ENCODE data around the gene WDR72. TPM values are rescaled to one million over a fixed set of nuclear protein-coding genes. Genes with fewer than 3 reads are reported as not detected.

Gene WDR72
- total RNA-seq, 2 donors from 2014 or later: 0.15 TPM; not detected in 1

DNA sequence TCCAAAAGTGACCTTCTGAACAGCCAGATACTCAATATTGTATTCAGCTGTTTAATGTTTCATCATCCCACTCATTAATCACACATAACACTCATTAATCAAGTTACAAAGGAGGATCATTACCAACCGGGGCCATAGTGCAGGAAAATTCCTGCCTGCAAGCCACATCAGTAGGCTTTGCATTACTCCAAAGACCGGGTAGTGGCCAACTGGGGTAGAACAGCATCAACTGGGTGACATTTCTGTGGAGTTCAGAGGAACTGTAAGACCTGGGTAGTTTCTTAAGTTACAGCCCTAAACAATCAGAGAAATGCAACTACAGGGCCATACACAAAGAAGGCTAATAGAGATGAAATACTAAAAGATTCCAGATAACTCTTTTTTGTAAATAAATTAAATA is 253.1 kb downstream of the WDR72 start:
- Mint-ChIP-seq H3K4me3 (no peak overlapping the region), H3K4me1 (no peaks in the 10 kb centered on the region), H3K36me3 (ENCODE audit: low read depth) (no peaks in the 10 kb centered on the region), H3K27me3 (peaks cover 13% of the 10 kb centered on the region), H3K27ac (no peak overlapping the region), H3K9me3 (no peaks in the 10 kb centered on the region)
- no peak for ATAC-seq (replicated peaks)

DNA sequence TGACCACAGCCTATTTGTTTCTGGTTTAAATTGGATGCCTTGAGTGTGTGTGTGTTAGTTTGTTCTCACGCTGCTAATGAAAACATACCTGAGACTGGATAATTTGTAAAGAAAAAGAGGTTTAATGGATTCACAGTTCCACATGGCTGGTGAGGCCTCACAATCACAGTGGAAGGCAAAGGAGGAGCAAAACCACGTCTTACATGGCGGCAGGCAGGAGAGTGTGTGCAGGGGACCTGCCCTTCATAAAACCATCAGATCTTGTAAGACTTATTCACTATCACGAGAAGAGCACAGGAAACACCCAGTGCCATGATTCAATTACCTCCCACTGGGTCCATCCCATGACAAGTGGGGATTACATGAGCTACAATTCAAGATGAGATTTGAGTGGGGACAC is 260.5 kb downstream of the WDR72 start:
- Mint-ChIP-seq H3K4me1 (no peaks in the 10 kb centered on the region), H3K36me3 (ENCODE audit: low read depth) (no peaks in the 10 kb centered on the region), H3K4me3 (no peak overlapping the region), H3K9me3 (no peaks in the 10 kb centered on the region), H3K27ac (no peak overlapping the region), H3K27me3 (peaks cover 7% of the 10 kb centered on the region)
- ATAC-seq (replicated peaks): no peak

DNA sequence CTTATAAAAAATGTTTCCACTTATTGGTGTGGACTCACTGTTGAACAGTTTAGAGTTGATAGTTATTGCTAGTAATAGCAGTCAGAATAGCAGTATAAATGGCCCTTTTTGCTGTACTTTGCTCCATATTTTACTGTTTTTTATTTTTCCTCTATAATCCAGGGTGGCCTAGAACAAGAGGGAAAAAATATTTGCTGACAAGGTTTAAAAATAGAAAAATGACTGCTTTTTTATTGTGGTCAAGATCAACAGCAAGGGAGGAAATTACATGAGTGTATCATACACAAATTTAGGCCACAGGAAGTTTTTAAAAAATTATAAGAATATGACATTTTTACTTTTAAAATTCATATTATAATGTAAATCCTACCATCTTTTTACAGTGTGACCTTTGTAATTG is 269.1 kb downstream of the WDR72 start:
- H3K4me3 Mint-ChIP-seq: no peak overlapping the region
- peaks cover 3% of the 10 kb centered on the region for H3K9me3 Mint-ChIP-seq
- H3K27ac Mint-ChIP-seq: no peak overlapping the region
- no peak for ATAC-seq (replicated peaks)
- H3K4me1 Mint-ChIP-seq: no peaks in the 10 kb centered on the region
- no peaks in the 10 kb centered on the region for H3K36me3 Mint-ChIP-seq (ENCODE audit: low read depth)
- H3K27me3 Mint-ChIP-seq: peaks cover 4% of the 10 kb centered on the region

DNA sequence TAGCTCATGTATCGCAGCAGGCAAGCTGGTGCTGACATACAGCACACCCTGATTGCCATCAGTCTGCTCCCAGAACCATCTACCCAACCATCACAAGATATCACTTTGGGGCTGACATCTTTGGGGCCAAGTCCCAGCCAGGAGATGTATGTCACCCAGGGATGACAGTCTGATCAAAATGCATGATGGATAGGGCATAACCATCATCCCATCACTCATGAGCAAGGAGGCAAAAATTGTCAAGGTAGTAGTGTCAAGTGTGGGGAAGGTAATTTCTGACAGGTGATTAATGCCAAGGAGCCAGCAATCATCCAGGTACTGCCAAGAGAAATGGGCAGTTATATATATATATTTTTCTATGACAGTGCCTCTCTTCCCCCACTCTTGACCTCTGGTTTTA is 277.4 kb downstream of the WDR72 start:
- Mint-ChIP-seq H3K27ac (no peak overlapping the region), H3K9me3 (peaks cover 4% of the 10 kb centered on the region), H3K4me3 (no peak overlapping the region), H3K4me1 (no peaks in the 10 kb centered on the region), H3K36me3 (ENCODE audit: low read depth) (no peaks in the 10 kb centered on the region), H3K27me3 (no peaks in the 10 kb centered on the region)
- ATAC-seq (replicated peaks): no peak

DNA sequence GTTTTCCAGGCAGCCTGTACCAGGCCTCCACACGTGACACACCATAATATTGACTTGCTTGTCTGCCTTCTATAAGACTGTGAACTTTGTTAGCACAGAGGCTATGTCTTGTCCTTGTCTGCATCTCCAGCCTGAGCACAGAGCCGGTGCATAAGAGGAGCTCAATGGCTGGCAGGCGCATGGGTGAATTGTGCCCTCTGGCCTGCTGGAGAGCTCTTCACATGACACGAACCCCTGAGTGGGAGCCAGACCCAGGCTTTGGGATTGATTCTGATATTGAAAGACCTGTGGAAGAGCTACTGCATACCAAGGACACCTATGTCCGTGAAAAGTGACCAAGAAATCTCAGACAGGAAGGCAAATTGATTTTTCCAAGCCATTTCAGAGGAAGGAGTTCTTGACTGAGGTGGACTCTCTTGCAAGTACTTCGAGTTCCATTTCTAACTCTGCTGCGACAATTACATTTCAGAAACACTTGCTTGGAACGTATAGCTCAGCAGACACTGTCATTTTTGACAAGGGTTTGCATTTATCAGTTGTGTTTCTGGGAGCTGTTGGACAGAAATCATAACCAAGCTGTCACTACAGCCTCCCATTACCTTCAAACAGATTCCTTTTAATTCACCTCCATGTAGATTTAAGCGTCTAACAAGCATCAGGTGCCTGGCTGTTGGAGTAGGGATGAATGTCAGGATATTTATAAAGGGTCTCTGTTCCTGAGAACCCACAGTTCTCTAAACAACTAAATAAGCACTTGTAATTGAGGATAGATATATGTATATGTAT is 281.3 kb downstream of the WDR72 start:
- H3K27ac Mint-ChIP-seq: no peak overlapping the region
- H3K9me3 Mint-ChIP-seq: peaks cover 4% of the 10 kb centered on the region
- no peak for ATAC-seq (replicated peaks)
- no peak overlapping the region for H3K4me3 Mint-ChIP-seq
- H3K27me3 Mint-ChIP-seq: no peaks in the 10 kb centered on the region
- no peaks in the 10 kb centered on the region for H3K4me1 Mint-ChIP-seq
- H3K36me3 Mint-ChIP-seq (ENCODE audit: low read depth): no peaks in the 10 kb centered on the region

DNA sequence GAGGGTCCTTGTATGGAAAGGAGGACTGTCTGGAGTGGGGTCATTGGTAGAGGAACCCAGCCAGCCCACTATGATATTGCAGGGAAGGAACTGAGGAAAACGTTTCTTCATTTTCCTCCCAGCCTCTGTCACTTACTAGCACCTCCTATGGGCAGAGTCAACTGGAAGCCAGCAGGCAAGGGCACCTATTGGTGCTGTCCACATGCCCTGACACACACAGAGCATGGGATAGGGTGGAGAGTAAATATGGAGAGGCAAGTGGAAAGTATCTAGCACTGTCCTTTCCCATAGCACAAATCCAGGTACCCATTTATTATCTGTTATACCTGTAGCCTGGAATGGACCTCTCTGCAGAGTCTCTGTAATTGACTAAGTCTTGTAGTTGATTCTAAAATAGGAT is 285.6 kb downstream of the WDR72 start:
- Mint-ChIP-seq H3K27ac (no peak overlapping the region), H3K4me1 (no peaks in the 10 kb centered on the region), H3K9me3 (peaks cover 4% of the 10 kb centered on the region), H3K4me3 (no peak overlapping the region), H3K36me3 (ENCODE audit: low read depth) (no peaks in the 10 kb centered on the region), H3K27me3 (no peaks in the 10 kb centered on the region)
- no peak for ATAC-seq (replicated peaks)

DNA sequence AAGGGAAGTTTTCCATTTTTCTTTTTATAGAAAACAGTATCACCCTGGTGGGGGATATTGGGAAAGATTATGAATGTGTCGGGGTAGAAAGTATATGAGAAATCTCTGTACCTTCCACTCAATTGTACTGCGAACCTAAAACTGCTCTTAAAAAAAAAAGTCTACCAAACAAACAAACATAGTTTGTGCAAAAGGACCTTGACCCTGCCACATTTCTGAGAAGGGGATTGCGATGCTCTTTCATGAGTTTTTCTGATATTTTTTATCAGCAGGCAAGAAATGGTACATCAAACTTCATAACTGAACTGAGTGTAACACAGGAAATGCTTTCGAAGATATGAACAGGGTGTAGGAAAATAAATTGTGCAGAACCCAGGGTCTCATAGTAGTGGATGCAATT is 286.0 kb downstream of the WDR72 start:
- H3K36me3 Mint-ChIP-seq (ENCODE audit: low read depth): no peaks in the 10 kb centered on the region
- peaks cover 4% of the 10 kb centered on the region for H3K9me3 Mint-ChIP-seq
- no peaks in the 10 kb centered on the region for H3K27me3 Mint-ChIP-seq
- H3K4me3 Mint-ChIP-seq: no peak overlapping the region
- H3K4me1 Mint-ChIP-seq: no peaks in the 10 kb centered on the region
- no peak overlapping the region for H3K27ac Mint-ChIP-seq
- no peak for ATAC-seq (replicated peaks)

DNA sequence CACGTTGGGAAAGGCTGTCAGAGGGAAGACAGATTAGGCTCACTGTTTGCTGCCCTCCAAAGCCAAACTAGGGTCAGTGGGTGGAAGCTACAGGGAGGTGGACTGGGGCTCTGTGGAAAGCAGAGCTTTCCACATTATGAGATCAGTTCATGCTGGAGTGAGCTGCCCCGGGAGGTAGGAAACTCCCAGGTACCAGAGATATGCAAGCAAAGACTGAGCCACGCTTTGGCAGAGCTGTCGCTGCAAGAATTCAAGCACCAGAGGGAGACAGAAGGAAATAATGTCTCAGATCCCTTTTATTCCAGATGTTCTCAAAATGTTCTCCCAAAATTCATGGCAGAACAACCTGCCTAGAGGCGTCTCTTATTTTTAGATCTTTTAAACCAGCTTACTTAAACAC is 286.6 kb downstream of the WDR72 start:
- H3K9me3 Mint-ChIP-seq: peaks cover 4% of the 10 kb centered on the region
- no peaks in the 10 kb centered on the region for H3K27me3 Mint-ChIP-seq
- H3K27ac Mint-ChIP-seq: no peak overlapping the region
- no peak overlapping the region for H3K4me3 Mint-ChIP-seq
- H3K4me1 Mint-ChIP-seq: no peaks in the 10 kb centered on the region
- no peak for ATAC-seq (replicated peaks)
- no peaks in the 10 kb centered on the region for H3K36me3 Mint-ChIP-seq (ENCODE audit: low read depth)

DNA sequence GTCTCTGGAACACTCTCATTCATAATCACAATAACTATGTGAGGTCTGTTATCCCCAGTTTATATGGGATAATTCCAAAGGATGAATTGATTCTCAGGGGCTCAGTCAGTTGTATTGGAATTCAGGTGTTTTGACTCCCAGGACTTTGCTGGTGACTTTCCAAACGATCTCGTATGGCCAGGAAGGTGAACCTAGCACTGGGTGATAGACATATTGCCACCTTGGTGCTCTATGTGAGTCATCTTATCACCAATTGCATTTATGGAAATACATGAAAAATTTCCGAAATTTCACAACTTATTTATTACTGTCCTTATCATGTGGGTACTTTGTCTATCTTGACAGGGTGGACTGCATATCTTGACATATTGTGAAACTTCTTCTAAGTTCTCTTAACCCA is 287.3 kb downstream of the WDR72 start:
- Mint-ChIP-seq H3K9me3 (peaks cover 4% of the 10 kb centered on the region), H3K4me1 (no peaks in the 10 kb centered on the region), H3K36me3 (ENCODE audit: low read depth) (no peaks in the 10 kb centered on the region), H3K27me3 (no peaks in the 10 kb centered on the region), H3K4me3 (no peak overlapping the region), H3K27ac (no peak overlapping the region)
- ATAC-seq (replicated peaks): no peak

DNA sequence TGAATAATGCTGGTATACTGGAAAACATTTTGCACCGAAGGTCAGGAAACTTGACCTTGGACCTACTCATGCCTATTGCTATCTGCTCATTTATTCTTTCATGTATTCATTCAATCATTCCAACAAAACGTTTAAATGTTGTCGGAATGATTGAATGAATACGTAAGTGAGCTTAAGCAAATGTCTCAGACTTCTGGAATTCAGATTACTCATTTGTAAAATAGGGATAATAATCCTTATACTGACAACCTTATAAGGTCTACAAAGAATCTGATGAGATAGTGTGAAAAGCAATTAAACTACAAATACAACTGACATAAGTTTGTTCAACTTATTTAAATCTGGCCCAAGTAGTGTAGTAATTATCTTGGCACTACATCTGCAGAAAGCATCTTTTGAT is 288.7 kb downstream of the WDR72 start:
- Mint-ChIP-seq H3K27ac (no peak overlapping the region), H3K4me3 (no peak overlapping the region), H3K9me3 (peaks cover 4% of the 10 kb centered on the region), H3K27me3 (no peaks in the 10 kb centered on the region), H3K4me1 (no peaks in the 10 kb centered on the region), H3K36me3 (ENCODE audit: low read depth) (no peaks in the 10 kb centered on the region)
- ATAC-seq (replicated peaks): no peak

DNA sequence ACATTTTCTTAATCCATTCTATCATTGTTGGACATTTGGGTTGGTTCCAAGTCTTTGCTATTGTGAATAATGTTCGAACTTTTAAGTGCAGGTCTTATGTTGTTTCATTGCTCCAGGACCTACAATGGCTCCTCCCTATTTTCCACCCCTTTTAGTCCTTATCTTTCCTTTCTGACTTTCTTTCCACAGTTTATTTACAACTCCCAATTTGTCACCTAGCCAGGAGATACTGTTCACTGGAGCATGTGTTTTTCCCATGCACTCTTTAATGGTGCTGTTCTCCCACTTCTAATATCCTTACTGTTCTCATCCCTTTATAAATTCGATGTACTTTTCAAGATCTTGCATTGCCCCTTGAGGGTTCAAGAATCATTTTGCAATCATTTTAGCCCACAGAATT is 290.0 kb downstream of the WDR72 start:
- Mint-ChIP-seq H3K4me3 (no peak overlapping the region), H3K27me3 (no peaks in the 10 kb centered on the region), H3K4me1 (no peaks in the 10 kb centered on the region), H3K36me3 (ENCODE audit: low read depth) (no peaks in the 10 kb centered on the region), H3K27ac (no peak overlapping the region), H3K9me3 (peaks cover 4% of the 10 kb centered on the region)
- no peak for ATAC-seq (replicated peaks)

Other genes with a start within 250 kb of the WDR72 start
- not detected for gene UNC13C, start 218.8 kb upstream of the WDR72 start, total RNA-seq

Measured in activated T-helper 17 cell treated with anti-CD3 and anti-CD28 coated beads, Interleukin-2, amount 50 U/mL, for 72 hours (primary cell).